AG04450 (cell line): ENCODE data around the gene UBXN10. TPM values are rescaled to one million over a fixed set of nuclear protein-coding genes. Genes with fewer than 3 reads are reported as not detected.

Experiments
- CTCF ChIA-PET: fragments of 300-600, 350-600 bp; formaldehyde crosslinking; extraction: SDS; loops from one replicate; lab custom pipeline; 2022; ENCODE audit warnings: antibody characterized with exemption, inconsistent platforms; lab: Charles Lee
- POLR2A ChIA-PET: fragments of 350-600 bp; formaldehyde crosslinking; extraction: SDS; loops from one replicate; lab custom pipeline; 2021; ENCODE audit warnings: antibody characterized with exemption, inconsistent platforms; lab: Yijun Ruan, JAX
- DNase-seq: peaks from one replicate; pipeline ENCODE4 v3.0.0-alpha.2; 2011; ENCODE audit warnings: low read depth, low spot score
- H3K27ac ChIP-seq: one replicate; pipeline ENCODE4 v1.5.1; 2012; ENCODE audit warnings: low read depth, low read length, control low read depth
- H3K27me3 ChIP-seq: one replicate; pipeline ENCODE4 v1.6.0; 2012; ENCODE audit warnings: low read length; ENCODE audit not compliant: control insufficient read depth, insufficient read depth
- H3K4me3 ChIP-seq: 2 replicates; pipeline ENCODE4 v1.5.1; 2011; ENCODE audit warnings: mild to moderate bottlenecking, low read depth, low read length, control low read depth
- H3K9me3 ChIP-seq: 2 replicates; pipeline ENCODE4 v1.5.1; 2012; ENCODE audit warnings: low read length; ENCODE audit not compliant: control insufficient read depth, insufficient read depth
- CTCF ChIP-seq: IDR thresholded peaks from 2 replicates; pipeline ENCODE4 v1.5.1; 2011; ENCODE audit warnings: low read depth, low read length, control low read depth, inconsistent platforms
- polyA plus RNA-seq: library from polyadenylated mRNA; depleted of rRNA; stranded (reverse); fragments of >200 nt; gene quantifications from 2 replicates; pipeline ENCODE4 v1.2.3, GENCODE V29; 2011

The UBXN10 gene
- polyA plus RNA-seq, 1 experiment, result not detected

- Histone ChIP-seq H3K27me3 (peaks cover 28% of the 10 kb centered on the region), H3K9me3 (no peaks in the 10 kb centered on the region), H3K27ac (no peak overlapping the region), H3K4me3 (no peak overlapping the region)
- no peak for TF ChIP-seq CTCF
- ChIA-PET CTCF (interaction anchor here (2.2 to 2.5 kb wide), 2 partner anchors 14 to 28 kb away, joined by 10 to 14 read pairs; no protein-coding TSS in a partner anchor), POLR2A (interaction anchor here (0.6 kb wide), 1 partner anchor 32 kb away, joined by 6 read pairs; no protein-coding TSS in a partner anchor)
- DNase-seq, result no peak
These were observed 5.1 kb upstream of the UBXN10 start for GRCh38 chr1:20180844-20181207.

- Histone ChIP-seq H3K27me3 (peaks cover 38% of the 10 kb centered on the region), H3K4me3 (no peak overlapping the region), H3K27ac (no peak overlapping the region), H3K9me3 (no peaks in the 10 kb centered on the region)
- ChIA-PET CTCF (interaction anchor here (1.3 kb wide), 1 partner anchor 30 kb away, joined by 5 read pairs; no protein-coding TSS in a partner anchor), POLR2A (no interaction called here)
- DNase-seq, result no peak
- TF ChIP-seq CTCF, result no peak
These were observed 3.5 kb upstream of the UBXN10 start for GRCh38 chr1:20182415-20182814.

GRCh38 chr1:20183035-20183434 lies 2.9 kb upstream of the UBXN10 start:
- ChIA-PET POLR2A (interaction anchor here (0.6 kb wide), 1 partner anchor 24 kb away, joined by 3 read pairs; no protein-coding TSS in a partner anchor), CTCF (interaction anchor here (0.6 kb wide), 1 partner anchor 80 kb away, joined by 3 read pairs; no protein-coding TSS in a partner anchor)
- H3K27me3 ChIP-seq, result peaks cover 40% of the 10 kb centered on the region

GRCh38 chr1:20183616-20184271 lies 2.2 kb upstream of the UBXN10 start:
- Histone ChIP-seq H3K9me3 (no peaks in the 10 kb centered on the region), H3K27me3 (peaks cover 45% of the 10 kb centered on the region), H3K4me3 (no peak overlapping the region), H3K27ac (no peak overlapping the region)
- CTCF ChIA-PET, result interaction anchor here (0.6 kb wide), 2 partner anchors 29 to 80 kb away, joined by 3 to 5 read pairs; no protein-coding TSS in a partner anchor
- POLR2A ChIA-PET, result no interaction called here
- no peak for DNase-seq
- no peak for TF ChIP-seq CTCF

More at GRCh38 chr1:20183035-20183434, 2.9 kb upstream of the UBXN10 start:
- H3K4me3 ChIP-seq, result no peak overlapping the region
- TF ChIP-seq CTCF, result no peak
- no peaks in the 10 kb centered on the region for H3K9me3 ChIP-seq
- DNase-seq, result no peak
- H3K27ac ChIP-seq, result no peak overlapping the region

- Histone ChIP-seq H3K27ac (no peak overlapping the region), H3K4me3 (no peak overlapping the region), H3K9me3 (no peaks in the 10 kb centered on the region), H3K27me3 (peaks cover 52% of the 10 kb centered on the region)
- POLR2A ChIA-PET, result no interaction called here
- TF ChIP-seq CTCF, result no peak
- CTCF ChIA-PET, result interaction anchor here (0.6 kb wide), 1 partner anchor 28 kb away, joined by 5 read pairs; no protein-coding TSS in a partner anchor
- no peak for DNase-seq
These were observed 1.4 kb upstream of the UBXN10 start for GRCh38 chr1:20184481-20184900.
